Lower leg skin (tissue), 3 donors: ENCODE measurements around the gene DUSP22.
"Not testable (repeated sequence)": the region's sequence is repeated elsewhere in the genome, so short reads cannot be mapped to it uniquely, and the experiment has no call there.

Experiments
- POLR2A ChIP-seq, 2 donors: fragments of 450-650 bp; IDR thresholded peaks; one replicate each; pipeline ENCODE4 v1.6.1; 2016 to 2017; ENCODE audit warnings: antibody characterized with exemption in 2 of 2, mild to moderate bottlenecking in 1 of 2, moderate library complexity in 1 of 2
- TF ChIP-seq, protein P1 (sequence below), 3 donors: fragments of 450-650 bp; IDR thresholded peaks; one replicate each; pipeline ENCODE4 v1.5.1; 2016; ENCODE audit warnings: antibody characterized with exemption in 3 of 3, mild to moderate bottlenecking in 3 of 3, moderate library complexity in 2 of 3

DNA sequence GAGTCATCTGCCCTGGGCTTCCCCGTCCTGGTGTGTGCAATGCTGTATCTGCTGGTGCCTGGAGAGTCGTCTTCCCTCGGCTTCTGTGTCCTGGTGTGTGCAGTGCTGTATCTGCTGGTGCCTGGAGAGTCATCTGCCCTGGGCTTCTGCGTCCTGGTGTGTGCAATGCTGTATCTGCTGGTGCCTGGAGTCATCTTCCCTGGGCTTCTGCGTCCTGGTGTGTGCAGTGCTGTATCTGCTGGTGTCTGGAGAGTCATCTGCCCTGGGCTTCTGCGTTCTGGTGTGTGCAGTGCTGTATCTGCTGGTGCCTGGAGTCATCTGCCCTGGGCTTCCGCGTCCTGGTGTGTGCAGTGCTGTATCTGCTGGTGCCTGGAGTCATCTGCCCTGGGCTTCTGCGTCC lies 33.8 kb downstream of the DUSP22 start:
- TF ChIP-seq, protein P1, sequence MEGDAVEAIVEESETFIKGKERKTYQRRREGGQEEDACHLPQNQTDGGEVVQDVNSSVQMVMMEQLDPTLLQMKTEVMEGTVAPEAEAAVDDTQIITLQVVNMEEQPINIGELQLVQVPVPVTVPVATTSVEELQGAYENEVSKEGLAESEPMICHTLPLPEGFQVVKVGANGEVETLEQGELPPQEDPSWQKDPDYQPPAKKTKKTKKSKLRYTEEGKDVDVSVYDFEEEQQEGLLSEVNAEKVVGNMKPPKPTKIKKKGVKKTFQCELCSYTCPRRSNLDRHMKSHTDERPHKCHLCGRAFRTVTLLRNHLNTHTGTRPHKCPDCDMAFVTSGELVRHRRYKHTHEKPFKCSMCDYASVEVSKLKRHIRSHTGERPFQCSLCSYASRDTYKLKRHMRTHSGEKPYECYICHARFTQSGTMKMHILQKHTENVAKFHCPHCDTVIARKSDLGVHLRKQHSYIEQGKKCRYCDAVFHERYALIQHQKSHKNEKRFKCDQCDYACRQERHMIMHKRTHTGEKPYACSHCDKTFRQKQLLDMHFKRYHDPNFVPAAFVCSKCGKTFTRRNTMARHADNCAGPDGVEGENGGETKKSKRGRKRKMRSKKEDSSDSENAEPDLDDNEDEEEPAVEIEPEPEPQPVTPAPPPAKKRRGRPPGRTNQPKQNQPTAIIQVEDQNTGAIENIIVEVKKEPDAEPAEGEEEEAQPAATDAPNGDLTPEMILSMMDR (IDR thresholded peaks at IDR 0.05): not testable (repeated sequence)
- not testable (repeated sequence) for TF ChIP-seq POLR2A (IDR thresholded peaks at IDR 0.05)
